ENCODE results near the gene PLEKHG3. TPM values are rescaled to one million over a fixed set of nuclear protein-coding genes. Genes with fewer than 3 reads are reported as not detected.

PLEKHG3 gene
- 34.0 TPM for total RNA-seq (2021; ENCODE audit: unreplicated experiment)
- 27.0 TPM for polyA plus RNA-seq (2012; ENCODE audit: insufficient read length)
- percentile 61 among the genes with signal in this experiment for Bru-seq, nascent RNA
- BruChase-seq, experiment 1, labeled RNA remaining after a 2-hour chase, result percentile 61 among the genes with signal in this experiment
- percentile 58 among the genes with signal in this experiment for BruChase-seq, experiment 2, labeled RNA remaining after a 6-hour chase
- long read RNA-seq, full-length matches to known transcripts, result 6 of 36 reads
- long read RNA-seq, partial matches to known transcripts, result 18 of 36 reads
- long read RNA-seq, other reads (novel, unspliced or antisense), result 12 of 36 reads

DNA sequence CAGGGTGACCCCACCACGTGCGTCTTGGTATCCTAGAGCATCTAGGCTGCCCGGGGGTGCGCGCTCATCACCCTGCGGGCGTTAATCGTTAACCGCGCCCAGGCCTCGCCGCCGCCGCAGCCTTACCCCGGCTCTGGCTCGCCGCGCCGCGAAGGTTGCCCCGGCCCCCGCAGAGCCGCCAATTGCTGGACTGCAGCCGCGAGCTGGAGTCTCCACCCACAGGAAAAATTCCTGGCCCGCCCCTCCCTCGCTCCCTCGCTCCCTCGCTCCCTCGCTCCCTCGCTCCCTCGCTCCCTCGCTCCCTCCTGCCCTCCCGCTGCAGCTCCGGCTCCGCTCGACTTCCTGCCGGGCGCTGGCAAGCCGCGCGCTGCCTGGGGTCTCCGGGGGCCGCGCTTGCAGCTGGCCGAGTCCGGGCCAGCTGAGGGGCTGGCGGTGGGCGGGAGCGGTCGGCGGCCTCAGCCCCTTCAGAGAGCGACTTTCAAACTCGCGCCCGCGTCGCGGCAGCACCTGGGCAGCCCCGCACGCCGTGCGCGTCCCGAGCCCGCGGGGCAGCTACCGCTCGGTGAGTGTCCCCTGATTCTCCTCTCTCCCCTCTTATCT lies at the start of gene PLEKHG3:
PLEKHG3 (plus strand) TSS at position 282 of the 600 bp plus-strand sequence. CDS start 23,208 bp downstream, outside the sequence.
- TF ChIP-seq SIN3A (IDR thresholded peaks at IDR 0.05; ENCODE audit: borderline replicate concordance, insufficient read depth, low read depth, low read length), result no peak
- TF ChIP-seq, protein P1, sequence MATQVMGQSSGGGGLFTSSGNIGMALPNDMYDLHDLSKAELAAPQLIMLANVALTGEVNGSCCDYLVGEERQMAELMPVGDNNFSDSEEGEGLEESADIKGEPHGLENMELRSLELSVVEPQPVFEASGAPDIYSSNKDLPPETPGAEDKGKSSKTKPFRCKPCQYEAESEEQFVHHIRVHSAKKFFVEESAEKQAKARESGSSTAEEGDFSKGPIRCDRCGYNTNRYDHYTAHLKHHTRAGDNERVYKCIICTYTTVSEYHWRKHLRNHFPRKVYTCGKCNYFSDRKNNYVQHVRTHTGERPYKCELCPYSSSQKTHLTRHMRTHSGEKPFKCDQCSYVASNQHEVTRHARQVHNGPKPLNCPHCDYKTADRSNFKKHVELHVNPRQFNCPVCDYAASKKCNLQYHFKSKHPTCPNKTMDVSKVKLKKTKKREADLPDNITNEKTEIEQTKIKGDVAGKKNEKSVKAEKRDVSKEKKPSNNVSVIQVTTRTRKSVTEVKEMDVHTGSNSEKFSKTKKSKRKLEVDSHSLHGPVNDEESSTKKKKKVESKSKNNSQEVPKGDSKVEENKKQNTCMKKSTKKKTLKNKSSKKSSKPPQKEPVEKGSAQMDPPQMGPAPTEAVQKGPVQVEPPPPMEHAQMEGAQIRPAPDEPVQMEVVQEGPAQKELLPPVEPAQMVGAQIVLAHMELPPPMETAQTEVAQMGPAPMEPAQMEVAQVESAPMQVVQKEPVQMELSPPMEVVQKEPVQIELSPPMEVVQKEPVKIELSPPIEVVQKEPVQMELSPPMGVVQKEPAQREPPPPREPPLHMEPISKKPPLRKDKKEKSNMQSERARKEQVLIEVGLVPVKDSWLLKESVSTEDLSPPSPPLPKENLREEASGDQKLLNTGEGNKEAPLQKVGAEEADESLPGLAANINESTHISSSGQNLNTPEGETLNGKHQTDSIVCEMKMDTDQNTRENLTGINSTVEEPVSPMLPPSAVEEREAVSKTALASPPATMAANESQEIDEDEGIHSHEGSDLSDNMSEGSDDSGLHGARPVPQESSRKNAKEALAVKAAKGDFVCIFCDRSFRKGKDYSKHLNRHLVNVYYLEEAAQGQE (IDR thresholded peaks at IDR 0.05; ENCODE audit: insufficient read depth in 1 of 2, low read depth in 2 of 2, low read length in 1 of 2), result no peak
- TF ChIP-seq TCF7L2 (IDR thresholded peaks at IDR 0.05; ENCODE audit: low read depth, low read length), result no peak
- no peak for TF ChIP-seq POLR2AphosphoS5 (IDR thresholded peaks at IDR 0.05; ENCODE audit: low read depth, low read length)
- TF ChIP-seq CTCF (IDR thresholded peaks at IDR 0.05), result no peak
- ATAC-seq (peak; percentile 79), DNase-seq (ENCODE audit: low read depth, low spot score) (no peak)
- in situ Hi-C loops (cut with HindIII; ENCODE audit: low pct_unique_long_range_greater_than_20kb, low sequenced_read_pairs), result no loop called here
- Histone ChIP-seq H3K4me1 (ENCODE audit: control insufficient read depth, insufficient read depth, low read length) (peaks cover 44% of the 10 kb centered on the region), H3K27ac (ENCODE audit: low read length) (peak within 1 kb of the TSS; percentile 82), H3K36me3 (ENCODE audit: control insufficient read depth, insufficient read depth, low read length) (no peaks in the 10 kb centered on the region; the same call in none of the 2 replicates), H3K9me3 (ENCODE audit: control insufficient read depth, insufficient read depth, low read depth, low read length) (no peaks in the 10 kb centered on the region), H3K27me3 (ENCODE audit: control insufficient read depth, insufficient read depth, low read length) (no peaks in the 10 kb centered on the region), H3K4me3 (ENCODE audit: low read depth in 2 of 2, low read length in 2 of 2) (peak within 1 kb of the TSS; percentile 71 to 76)
- CTCF ChIA-PET, result interaction anchor here (0.6 kb wide), 1 partner anchor 160 kb away, joined by 3 read pairs; no protein-coding TSS in a partner anchor
- POLR2A ChIA-PET, result interaction anchor here (0.6 kb wide), 1 partner anchor 12 kb away, joined by 4 read pairs; no protein-coding TSS in a partner anchor
- intact Hi-C loops (cut with micrococcal nuclease; ENCODE audit: unreplicated experiment), result no loop called here
- no TSS peak for BruUV-seq (replicated peaks)

GRCh38 chr14:64654901-64655300 lies 49.3 kb upstream of the PLEKHG3 start:
- TF ChIP-seq TCF7L2 (IDR thresholded peaks at IDR 0.05; ENCODE audit: low read depth, low read length) (no peak), CTCF (IDR thresholded peaks at IDR 0.05) (no peak), POLR2AphosphoS5 (IDR thresholded peaks at IDR 0.05; ENCODE audit: low read depth, low read length) (no peak), SIN3A (IDR thresholded peaks at IDR 0.05; ENCODE audit: borderline replicate concordance, insufficient read depth, low read depth, low read length) (no peak)
- TF ChIP-seq, protein P1 (IDR thresholded peaks at IDR 0.05; ENCODE audit: insufficient read depth in 1 of 2, low read depth in 2 of 2, low read length in 1 of 2), result no peak
- no peaks in the 10 kb centered on the region for H3K9me3 ChIP-seq (ENCODE audit: control insufficient read depth, insufficient read depth, low read depth, low read length)
- POLR2A ChIA-PET, result no interaction called here
- intact Hi-C loops (cut with micrococcal nuclease; ENCODE audit: unreplicated experiment), result no loop called here
- H3K4me3 ChIP-seq (ENCODE audit: low read depth in 2 of 2, low read length in 2 of 2), result no peak overlapping the region
- DNase-seq (ENCODE audit: low read depth, low spot score) (no peak), ATAC-seq (no peak)
- BruUV-seq (replicated peaks), result no TSS peak
- CTCF ChIA-PET, result no interaction called here
- no peaks in the 10 kb centered on the region for H3K36me3 ChIP-seq (ENCODE audit: control insufficient read depth, insufficient read depth, low read length)
- H3K4me1 ChIP-seq (ENCODE audit: control insufficient read depth, insufficient read depth, low read length), result no peaks in the 10 kb centered on the region
- in situ Hi-C loops (cut with HindIII; ENCODE audit: low pct_unique_long_range_greater_than_20kb, low sequenced_read_pairs), result no loop called here
- H3K27ac ChIP-seq (ENCODE audit: low read length), result no peak overlapping the region
- H3K27me3 ChIP-seq (ENCODE audit: control insufficient read depth, insufficient read depth, low read length), result no peaks in the 10 kb centered on the region
